NCI-H446 (cell line): ENCODE results near the gene MSANTD1.

Source experiments
- DNase-seq, 2 experiments: peaks; one replicate each; lab custom pipeline; 2025; lab: John Stamatoyannopoulos, UW

MSANTD1 gene

DNA sequence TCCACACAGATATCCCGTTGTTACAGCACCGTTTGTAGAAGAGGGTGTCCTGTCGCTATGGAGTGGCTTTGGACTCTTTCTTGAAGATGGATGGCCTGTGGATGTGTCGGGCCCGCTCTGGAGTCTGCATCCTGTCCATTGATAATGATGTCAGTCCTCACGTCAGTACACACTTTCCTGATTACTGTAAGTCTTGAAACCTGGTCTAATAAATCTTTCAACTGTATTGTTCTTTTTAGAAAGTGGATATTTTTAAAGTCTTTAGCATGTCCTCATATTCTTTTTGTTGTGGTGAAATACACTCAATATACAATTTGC lies 14.9 kb downstream of the MSANTD1 start:
- DNase-seq = no peak

DNA sequence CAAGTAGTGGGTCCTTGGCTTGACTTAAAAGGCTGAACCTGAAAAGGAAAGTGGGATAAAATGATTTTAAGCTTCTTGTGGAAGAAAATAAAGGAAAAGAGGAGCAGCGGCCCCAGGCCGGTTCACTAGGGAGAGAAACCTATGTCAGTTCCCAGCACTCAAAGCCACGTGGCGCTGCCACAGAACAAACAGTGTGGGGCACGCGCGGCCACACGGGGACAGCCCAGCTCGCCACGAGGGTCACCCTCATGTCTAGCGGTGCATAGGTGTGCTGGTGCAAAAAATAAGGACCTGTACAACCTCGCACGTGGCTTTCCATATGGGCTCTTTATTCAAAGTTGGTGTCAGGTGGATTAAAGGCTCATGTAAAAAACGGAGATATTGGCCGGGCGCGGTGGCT lies 17.1 kb downstream of the MSANTD1 start:
- DNase-seq = no peak

DNA sequence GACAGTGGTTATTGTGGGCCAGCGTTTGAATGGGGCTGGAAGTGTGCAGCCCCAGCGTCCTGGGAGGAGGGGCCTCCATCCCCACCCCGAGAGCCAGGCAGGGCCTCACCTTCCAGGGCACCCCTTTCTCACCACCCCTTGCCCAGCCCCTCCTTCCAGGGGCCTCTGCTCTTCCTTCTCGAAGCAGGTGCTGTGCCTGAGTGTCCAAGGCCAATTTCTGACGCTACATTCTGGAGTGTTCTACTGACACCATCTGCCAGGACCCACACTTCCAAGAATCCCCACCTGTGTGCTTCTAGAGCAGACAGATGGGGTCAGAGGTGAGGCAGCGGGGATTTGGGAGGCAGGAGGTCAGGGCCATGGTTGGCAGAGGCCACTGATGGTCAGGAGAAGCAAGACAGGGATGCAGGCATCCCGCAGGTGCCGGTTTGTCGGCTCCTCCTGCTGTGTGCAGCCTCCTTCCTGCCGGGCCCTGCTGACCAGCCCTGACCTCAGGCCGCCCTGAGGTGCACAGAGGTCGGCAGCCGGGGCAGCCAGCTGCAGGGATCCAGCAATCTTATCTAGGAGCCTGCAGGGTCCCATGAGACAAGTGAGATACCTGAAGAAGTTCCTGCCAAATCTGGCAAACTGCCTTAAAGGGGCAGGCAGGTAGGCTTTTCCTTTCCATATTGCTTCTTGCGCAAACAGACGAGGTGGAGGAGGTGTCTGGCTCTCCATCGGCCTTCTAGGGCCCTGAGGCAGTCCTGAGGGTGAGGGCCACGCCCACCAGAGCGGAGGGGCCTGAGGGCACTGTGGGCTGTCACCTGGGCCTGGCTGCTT lies 18.8 kb downstream of the MSANTD1 start:
- DNase-seq = no peak

DNA sequence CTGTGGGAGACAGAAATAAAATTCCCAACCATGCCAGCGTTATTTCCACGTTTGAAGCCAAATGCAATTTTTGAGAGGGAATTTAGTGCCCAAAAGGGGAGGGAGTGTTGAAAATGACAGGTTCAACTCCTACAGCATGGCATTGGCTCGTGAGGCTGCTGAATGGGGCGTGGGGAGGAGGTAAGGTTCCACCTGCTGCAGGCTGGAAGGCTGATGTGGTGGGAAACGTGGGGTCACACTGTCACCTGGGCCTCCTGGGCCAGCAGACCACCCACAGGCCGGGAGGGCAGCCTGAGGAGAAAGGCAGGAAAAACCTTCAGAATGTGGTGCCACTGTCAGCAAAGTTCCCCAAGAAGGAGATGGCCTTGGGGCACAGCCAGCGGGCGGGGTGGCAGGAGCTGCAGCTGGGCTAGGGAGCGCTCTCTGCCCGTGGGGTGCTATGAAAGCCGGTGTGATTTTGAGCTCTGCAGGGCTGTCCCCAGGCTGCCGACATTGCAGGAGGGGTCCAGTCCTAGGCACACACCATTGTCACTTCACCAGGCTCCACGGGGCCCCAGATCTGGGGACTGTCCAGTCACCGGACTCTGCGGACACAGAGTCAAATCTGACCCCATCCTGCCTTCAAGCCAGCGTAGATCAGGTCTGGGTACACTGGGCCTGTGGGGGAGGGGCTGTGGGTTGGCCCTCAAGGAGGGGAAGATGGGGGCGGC lies 19.6 kb downstream of the MSANTD1 start:
- no peak for DNase-seq

DNA sequence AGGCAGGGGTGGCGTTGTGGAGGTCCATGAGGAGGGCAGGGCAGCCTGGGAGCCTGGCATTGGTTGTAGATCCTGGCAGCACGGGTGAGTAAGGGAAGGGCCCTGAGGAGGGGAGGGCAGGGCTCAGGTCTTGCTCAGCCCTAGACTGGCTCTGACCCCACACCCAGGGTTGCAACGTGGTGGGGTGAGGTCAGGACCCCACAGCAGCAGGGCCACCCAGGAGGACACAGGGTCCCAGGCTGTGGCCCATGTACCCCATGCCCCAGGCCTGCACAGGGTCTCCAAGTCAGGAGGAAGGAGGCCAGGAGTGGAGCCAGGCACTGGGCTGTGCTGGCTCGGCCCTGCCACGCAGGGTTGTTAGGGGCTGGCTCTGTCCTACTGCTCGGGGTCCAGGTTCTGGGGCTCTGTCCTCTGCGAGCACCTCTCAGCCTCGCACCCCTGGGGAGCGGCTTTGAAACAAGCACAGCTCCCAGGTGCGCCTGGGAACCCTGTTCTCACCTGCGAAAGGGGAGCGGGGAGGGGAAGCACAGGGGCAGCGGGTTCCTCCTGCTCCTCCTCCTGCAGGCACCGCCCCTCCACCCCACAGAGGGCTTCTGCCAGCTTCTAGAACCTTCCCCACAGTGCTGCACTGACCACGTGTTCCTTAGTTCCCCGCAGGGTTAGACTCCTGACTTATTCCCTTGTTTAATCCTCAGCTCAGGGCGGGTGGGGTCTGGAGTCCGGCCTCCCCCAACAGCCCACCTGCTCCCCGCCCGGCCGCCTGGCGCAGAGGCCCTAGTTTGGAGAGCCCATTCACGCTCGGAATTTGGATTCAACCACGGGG lies 20.4 kb downstream of the MSANTD1 start:
- no peak for DNase-seq

DNA sequence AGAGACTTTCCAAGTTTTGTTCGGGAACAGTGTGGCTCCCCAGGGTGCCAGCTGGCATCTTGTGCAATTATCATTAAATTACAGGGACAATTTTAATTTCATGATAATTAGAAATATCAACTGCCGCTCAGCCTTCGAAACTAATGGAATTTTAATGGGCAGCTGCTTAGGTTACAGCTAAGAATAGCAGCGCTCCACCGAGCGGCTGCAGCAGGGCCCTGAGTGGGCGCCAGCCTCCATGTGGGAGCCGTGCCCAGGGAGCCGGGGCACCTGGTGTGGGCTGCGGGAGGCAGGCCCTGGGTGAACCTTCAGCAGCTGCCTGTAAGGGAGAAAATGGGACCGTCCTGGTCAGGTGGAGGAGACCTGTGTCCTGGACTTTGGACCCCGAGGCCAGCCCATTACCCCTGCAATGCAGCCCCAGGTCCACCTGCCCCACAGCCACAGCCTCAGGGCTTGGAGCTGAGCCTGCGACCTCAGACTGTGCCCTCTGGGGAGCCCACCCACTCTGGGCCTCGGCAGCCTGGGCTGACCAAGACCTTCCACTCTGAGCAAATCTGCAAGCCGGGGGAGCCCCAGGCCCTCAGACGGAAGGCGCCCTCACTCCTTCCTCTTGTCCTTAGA lies 21.1 kb downstream of the MSANTD1 start:
- no peak for DNase-seq

DNA sequence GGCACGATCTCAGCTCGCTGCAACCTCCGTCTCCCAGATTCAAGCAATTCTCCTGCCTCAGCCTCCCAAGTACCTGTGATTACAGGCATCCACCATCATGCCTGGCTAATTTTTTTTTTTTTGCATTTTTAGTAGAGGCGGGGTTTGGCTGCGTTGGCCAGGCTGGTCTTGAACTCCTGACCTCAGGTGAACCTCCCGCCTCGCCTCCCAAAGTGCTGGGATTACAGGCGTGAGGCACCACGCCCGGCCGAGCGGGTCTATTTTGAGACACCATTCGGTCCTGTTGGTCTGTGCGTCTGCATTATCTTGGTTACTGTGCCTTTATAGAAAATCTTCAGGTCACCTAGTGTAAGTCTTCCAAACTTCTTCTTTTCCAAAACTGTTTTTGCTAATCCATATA lies 22.2 kb downstream of the MSANTD1 start:
- no peak for DNase-seq

DNA sequence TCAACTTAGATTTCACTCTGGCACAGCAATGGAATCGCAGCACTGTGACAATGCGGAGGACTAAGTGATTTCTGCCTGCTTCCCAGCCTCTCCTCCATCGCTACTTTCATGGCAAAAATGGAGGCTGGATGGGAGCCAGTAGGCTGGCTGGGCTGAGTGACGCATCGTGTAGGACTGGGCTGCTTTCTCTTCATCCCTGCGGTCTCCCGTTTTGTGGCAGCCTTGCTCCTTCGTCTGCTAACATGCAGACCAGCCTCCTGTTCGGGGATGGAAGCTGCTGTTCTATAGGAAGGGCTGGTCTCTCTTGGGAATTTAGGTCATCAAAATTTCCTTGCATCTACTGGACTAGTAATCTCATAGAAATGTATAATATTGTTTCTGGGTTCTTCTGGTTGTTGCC lies 28.0 kb downstream of the MSANTD1 start:
- peak in 1 of 2 experiments; percentile 39 for DNase-seq

DNA sequence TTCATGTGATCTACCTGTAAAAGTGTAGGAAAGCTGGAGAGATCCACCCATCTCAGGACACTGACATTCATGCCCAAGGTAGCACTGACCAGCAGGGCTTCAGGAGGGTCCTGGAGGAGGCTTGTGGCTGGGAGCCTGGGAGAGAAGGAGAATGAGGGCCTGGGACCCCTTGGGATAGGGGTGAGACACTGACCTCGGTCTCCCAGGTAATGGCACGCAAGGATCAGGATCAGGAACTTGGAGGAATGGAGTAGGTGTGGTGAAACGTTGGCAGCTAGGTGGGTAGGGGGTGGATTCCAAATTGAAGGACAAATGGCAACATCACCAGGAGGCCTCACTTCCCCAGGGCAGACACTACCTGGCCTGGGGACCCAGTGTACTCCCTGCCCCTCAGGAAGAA lies 31.5 kb downstream of the MSANTD1 start:
- DNase-seq = no peak

DNA sequence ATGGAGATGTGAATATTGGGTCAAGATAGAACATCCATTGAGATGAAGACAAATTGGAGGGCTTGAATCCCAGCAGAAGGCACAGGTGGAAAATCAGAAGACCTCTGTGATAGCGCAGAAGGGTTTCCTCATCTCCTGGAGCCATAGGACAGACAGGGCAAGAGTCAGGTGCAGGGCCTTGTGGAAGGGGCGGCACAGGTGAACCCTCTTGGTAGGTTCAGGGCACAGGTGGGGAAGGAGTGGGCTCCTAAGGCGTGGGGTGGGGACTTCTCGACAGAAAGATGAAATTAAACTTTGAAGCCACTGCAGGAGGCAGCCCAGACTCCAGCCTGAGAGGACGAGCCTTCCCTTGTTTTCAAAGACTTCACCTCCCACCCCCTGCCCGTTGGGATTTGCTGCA lies 34.5 kb downstream of the MSANTD1 start:
- no peak for DNase-seq

DNA sequence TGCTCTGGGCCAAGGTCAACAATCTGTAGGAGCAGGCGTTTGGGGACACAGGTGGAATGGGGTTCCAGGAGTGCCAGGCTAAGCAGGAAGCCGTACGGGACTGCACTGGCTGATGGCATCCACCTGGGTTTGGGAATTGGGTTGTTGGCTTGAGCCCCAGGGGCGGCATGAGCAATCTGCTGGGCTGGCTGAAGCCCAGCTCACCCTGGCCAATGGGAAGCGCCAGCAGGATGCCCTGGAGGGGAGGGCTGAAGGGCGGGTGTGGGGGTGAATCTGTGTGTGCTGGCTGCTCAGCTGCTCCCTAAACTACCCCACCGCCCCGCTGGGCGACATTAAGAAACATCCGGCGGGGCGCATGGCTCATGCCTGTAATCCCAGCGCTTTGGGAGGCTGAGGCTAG lies 35.0 kb downstream of the MSANTD1 start:
- DNase-seq = peak in 1 of 2 experiments; percentile 72

DNA sequence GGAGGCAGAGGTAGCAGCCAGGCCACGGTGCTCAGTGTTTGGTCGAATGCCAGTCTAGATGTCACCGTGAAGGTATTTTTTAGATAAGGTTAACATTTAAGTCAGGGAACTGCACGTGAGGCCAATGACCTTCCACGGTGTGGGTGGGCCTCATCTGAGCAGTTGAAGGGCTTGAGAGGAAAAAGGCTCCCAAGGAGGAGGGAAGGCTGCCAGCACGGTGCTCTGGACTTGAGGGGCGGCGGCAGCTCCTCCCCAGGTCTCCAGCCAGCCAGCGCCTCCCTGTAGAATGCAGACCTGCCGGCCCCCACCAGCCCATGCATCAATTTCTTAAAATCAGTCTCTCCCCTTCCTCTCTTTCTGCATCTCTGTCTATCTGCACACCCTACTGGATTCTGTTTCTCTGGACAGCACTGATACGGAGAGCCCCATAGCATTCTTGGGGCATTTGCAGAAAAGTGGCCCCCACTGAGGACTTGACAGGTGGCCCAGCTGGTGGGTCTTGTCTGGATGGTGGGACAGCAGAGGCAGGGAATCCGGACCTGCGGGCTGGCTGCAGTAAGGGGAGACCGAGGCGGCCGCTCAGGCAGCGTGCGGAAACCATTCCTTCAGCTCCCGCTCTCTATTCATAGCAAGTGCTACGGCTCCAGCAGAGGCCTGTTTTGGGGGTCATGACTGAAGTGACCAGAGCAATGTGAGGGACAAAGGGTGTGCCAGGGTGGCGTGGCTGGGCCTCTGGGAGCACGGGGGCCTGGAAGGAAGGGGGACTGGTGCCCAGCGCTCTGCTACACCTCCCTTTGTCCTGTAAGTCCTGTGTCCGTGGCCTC lies 36.0 kb downstream of the MSANTD1 start:
- DNase-seq = no peak

DNA sequence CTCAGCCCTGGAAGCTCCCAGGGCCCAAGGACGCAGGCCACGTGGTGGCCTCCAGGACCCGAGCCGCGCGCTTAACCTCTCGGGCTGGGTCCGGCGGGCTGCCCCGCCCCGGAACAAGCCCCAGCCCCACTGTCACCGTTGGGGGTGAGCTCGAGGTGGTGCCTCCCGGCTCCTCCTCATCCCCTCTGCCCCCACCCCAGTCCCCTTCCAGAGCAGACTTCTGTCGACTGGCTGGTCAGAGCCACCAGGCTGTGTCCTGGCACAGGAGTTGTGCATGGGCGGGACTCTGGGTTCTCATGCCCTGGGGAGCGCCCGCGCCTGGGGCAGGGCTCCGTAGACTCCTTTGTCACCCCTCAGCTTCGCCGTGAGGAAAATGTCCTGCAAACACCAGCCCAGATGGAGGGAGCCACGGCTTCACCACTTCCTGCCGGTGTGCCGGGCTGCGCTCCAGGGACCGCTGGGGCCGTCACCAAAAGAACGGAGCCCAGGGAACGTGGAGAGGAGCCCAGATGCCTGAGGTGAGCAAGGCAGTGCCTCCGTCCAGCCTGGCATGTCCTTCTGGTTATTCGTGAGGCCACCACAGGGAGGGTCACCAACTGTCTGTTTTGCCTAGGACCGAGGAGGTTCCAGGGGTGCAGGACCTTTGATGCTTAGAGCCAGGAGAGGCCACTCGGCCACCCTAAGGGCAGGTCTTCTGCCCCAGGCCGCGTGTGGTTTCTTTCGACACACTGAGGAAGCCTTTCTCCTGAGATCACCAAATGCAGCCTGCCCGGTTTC lies 36.8 kb downstream of the MSANTD1 start:
- no peak for DNase-seq

DNA sequence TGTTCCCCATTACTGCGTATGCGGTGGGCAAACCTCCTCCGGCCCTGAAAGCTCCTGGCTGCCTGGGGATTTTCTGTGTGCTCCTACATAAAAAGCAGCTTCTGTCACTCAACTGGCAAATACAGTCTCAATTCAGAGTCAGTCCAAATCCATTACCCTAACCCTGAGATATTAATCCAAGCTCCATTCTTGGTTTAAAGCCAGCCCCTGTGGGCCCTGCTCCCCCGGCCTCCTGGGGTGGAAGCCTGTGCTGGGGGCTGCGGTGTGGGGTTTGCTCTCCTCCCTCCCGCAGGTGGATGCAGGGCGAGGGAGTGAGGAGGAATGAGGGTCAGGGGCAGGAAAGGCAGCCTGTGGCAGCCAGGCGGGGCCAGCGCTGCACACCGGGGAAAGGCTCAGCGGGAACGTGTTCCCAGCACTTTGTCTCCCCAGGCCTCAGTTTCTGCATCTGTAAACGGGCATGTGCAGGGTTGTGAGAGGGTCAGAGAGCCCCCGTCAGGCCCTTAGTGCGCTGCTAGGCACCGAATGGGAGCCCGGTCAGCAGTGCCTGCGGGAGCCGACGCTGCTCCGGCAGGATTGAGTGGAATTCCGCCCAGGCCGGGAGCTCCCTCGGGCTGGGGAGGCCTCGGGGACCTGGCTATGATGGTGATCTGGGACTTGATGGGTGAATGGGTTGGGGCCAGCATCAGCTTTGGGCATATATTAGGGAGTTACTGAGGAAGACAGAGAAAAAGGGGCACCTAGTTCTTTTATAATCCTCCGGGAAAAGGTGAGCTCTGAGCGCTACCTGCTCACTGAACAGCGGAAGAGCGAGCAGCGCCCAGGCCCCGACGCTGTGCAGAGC lies 37.6 kb downstream of the MSANTD1 start:
- DNase-seq = no peak

DNA sequence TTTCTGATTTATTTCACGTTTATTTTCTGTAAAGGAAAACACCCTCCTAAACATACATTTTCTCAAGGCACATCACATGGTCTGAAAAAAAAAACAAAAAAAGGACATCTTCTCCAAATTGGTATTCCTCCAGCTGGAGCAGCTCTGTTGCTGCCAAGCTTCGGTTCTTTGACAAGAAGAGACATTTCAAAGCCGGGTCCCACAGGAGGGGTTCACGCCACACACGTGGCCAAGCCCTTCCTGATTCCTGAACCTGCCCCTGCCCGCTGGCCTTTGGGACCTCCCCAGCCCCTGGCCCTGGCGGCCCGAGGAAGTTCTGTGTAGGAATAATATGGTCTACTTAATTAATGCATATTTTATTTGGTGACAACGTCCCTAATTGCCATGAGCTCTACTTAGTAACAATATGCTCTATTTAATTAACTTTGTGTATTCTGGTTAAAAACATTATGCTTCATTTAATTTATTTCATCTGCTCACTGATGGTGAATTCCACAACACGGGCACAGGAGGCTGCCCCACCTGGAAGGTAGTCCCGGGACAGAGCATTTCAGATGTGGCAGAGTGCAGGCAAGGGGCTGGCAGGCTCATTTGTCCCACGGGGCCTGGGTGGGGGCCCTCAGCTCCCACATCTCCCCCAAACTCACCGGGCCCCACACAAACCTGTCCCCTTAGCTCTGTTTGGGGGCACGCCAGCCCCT lies 38.5 kb downstream of the MSANTD1 start:
- no peak for DNase-seq

DNA sequence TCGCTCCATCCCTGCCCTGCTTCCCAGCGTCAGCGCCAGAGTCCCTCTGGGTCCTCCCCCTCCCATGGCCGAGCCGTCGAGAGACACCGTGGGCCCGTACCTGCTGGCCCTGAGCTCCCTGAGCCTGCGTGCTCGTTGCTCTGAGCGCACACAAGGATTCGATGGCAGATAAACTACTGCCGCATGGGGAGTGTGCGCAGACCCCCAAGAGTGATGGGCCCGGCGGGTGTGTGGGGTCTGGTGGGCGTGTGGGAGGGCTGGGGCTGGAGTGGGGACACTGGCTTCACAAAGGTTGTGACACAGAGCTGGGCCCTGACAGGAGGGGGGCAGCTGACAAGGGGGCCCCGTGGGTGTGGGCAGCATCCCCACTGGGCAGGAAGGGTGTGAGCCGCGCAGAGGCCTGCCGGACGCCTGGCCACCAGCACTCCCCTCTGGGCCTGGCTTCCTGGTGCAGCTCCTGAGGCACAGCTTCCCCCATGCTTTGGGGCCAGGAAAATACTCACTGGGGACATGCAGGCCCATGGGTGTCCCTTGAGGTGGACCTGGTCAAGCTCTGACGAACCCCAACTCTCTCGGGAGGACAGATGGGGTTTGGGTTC lies 39.1 kb downstream of the MSANTD1 start:
- no peak for DNase-seq

DNA sequence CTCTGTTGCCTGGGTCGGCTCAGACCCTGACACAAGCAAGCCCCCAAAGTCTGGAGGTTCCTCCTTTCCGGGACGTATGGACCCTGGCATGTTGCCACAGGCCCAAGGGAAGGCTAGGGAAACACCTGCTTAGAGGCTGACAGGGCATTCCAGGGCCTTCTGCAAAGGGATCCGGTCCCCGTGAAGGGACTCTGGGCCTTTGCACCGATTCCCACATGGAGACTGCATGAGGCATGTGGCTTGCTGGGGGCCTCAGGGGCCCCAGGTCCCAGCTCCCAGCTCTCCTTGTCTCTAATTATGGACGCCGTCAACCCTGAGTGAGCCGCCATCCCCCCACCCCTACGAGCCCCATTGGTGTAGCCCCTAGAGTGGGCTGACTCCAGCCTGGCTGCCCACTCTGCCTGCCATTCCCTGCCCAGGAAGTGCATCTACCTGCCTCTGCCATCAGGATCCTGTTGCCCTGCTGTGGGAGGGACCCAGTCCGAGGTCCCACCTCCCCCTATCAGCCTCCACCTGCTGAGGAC lies 39.7 kb downstream of the MSANTD1 start:
- DNase-seq = no peak

DNA sequence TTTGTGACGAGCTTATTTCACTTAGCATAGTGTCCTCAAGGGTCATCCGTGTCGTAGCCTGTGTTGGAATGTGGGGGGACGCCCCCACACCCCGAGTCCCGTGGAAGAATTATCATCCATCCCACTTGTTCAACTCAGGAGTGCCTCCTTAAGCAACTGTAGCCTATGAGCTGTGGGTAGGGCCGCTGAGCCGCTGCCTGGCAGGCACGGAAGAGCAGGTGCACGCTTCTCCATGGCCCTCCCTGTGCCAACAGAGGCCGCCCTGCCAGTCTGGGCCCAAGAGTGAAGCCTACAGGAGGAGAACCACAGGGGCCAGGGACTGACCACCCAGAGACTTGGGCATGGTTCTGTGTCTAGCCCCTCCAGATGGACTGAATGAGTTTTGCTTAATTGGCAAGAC lies 41.5 kb downstream of the MSANTD1 start:
- no peak for DNase-seq
